Hepatocyte (in vitro differentiated cells): ENCODE results near the gene NBPF1. TPM values are rescaled to one million over a fixed set of nuclear protein-coding genes. Genes with fewer than 3 reads are reported as not detected.
"Not testable (repeated sequence)": the region's sequence is repeated elsewhere in the genome, so short reads cannot be mapped to it uniquely, and the experiment has no call there.

Experiments
- DNase-seq: peaks from one replicate; pipeline ENCODE4 v3.0.0-alpha.2; 2016; ENCODE audit warnings: low spot score
- H2AFZ ChIP-seq: fragments of 200-600 bp; sonication (generic); 2 replicates; pipeline ENCODE4 v1.6.0; 2016; ENCODE audit warnings: antibody characterized with exemption, mild to moderate bottlenecking
- H3K27ac ChIP-seq: fragments of 200-600 bp; sonication (generic); 2 replicates; pipeline ENCODE4 v1.5.1; 2016; ENCODE audit warnings: mild to moderate bottlenecking
- H3K27me3 ChIP-seq: fragments of 200-600 bp; sonication (generic); 2 replicates; pipeline ENCODE4 v1.6.1; 2016
- H3K36me3 ChIP-seq: fragments of 200-600 bp; sonication (generic); replicated peaks from 2 replicates; pipeline ENCODE4 v1.5.1; 2016; ENCODE audit warnings: low read depth; ENCODE audit not compliant: insufficient read depth
- H3K4me1 ChIP-seq: fragments of 200-600 bp; sonication (generic); 2 replicates; pipeline ENCODE4 v1.5.1; 2016; ENCODE audit warnings: mild to moderate bottlenecking, moderate library complexity; ENCODE audit not compliant: insufficient read depth
- H3K4me2 ChIP-seq: fragments of 200-600 bp; sonication (generic); 2 replicates; pipeline ENCODE4 v1.6.0; 2016
- H3K4me3 ChIP-seq: fragments of 200-600 bp; sonication (generic); 2 replicates; pipeline ENCODE4 v1.5.1; 2016; ENCODE audit warnings: mild to moderate bottlenecking
- H3K79me2 ChIP-seq: fragments of 200-600 bp; sonication (generic); 2 replicates; pipeline ENCODE4 v1.6.0; 2017; ENCODE audit warnings: mild to moderate bottlenecking
- H3K9me2 ChIP-seq: fragments of 200-600 bp; sonication (generic); replicated peaks from 2 replicates; pipeline ENCODE4 v1.6.0; 2017; ENCODE audit warnings: mild to moderate bottlenecking; ENCODE audit not compliant: insufficient read depth
- H3K9me3 ChIP-seq: fragments of 200-600 bp; sonication (generic); 2 replicates; pipeline ENCODE4 v1.5.1; 2016; ENCODE audit warnings: low read depth, mild to moderate bottlenecking
- H4K20me1 ChIP-seq: fragments of 200-600 bp; sonication (generic); 2 replicates; pipeline ENCODE4 v1.6.0; 2016; ENCODE audit warnings: mild to moderate bottlenecking; ENCODE audit not compliant: insufficient read depth, poor library complexity, severe bottlenecking
- WGBS: methylation state at CpG from one replicate; pipeline ENCODE4 v1.1.6; 2016; ENCODE audit warnings: low lambda C conversion rate; ENCODE audit errors: missing lambda C conversion rate; 5-methylcytosine and 5-hydroxymethylcytosine counted together
- polyA plus RNA-seq: library from polyadenylated mRNA; unstranded; fragments of >200 nt; fragmentation: Nextera tagmentation; extraction: Ambion mirVana; gene quantifications from 2 replicates; pipeline ENCODE4 v1.2.1, GENCODE V29; 2016
- small RNA-seq: library from RNA; depleted of rRNA; stranded (forward); fragments of <200 nt; gene quantifications from one replicate; pipeline ENCODE3, GENCODE V24; 2014
- total RNA-seq: library from RNA; depleted of rRNA; stranded (reverse); fragments of >200 nt; gene quantifications from 2 replicates; pipeline ENCODE4 v1.2.3, GENCODE V29; 2014

The NBPF1 gene
- total and polyA plus RNA-seq, 2 experiments from 2014 or later = 31.7 to 57.1 TPM

GRCh38 chr1:16513412-16514106, 99.8 kb downstream of the NBPF1 start:
- H3K4me1 ChIP-seq, H3K27me3 ChIP-seq, H4K20me1 ChIP-seq, H2AFZ ChIP-seq, H3K4me3 ChIP-seq, H3K79me2 ChIP-seq, H3K36me3 ChIP-seq, H3K9me2 ChIP-seq, H3K9me3 ChIP-seq: not testable (repeated sequence)
- DNase-seq = peak; percentile 88
- H3K4me2 ChIP-seq = peak overlapping the region; percentile 74
- WGBS = 4% methylated on average over 26 of the region's 26 CpGs
- H3K27ac ChIP-seq = peak overlapping the region; percentile 63

GRCh38 chr1:16512624-16513411, 100.5 kb downstream of the NBPF1 start:
- not testable (repeated sequence) for H3K9me2 ChIP-seq, H3K4me3 ChIP-seq, H2AFZ ChIP-seq, H3K36me3 ChIP-seq, DNase-seq, H4K20me1 ChIP-seq, H3K4me1 ChIP-seq, H3K27me3 ChIP-seq, H3K9me3 ChIP-seq, H3K79me2 ChIP-seq
- WGBS = 70% methylated on average over 15 of the region's 15 CpGs
- peak overlapping the region; percentile 63 for H3K27ac ChIP-seq
- peak overlapping the region; percentile 74 for H3K4me2 ChIP-seq

Small RNA genes within 50 kb of the gene (small RNA-seq; reads per million reads assigned to genes)
- gene RNU1-1 = not detected
- gene RNU1-6P = not detected

Other genes starting within 250 kb of the NBPF1 start
- gene SZRD1, start 246.3 kb downstream of the NBPF1 start, total RNA-seq = 72.1 and 80.5 TPM in 2 replicates
- gene SZRD1, start 246.3 kb downstream of the NBPF1 start, polyA plus RNA-seq = 46.8 and 63.0 TPM in 2 replicates
- gene SPATA21, start 176.1 kb downstream of the NBPF1 start, total RNA-seq = 0.30 TPM in 1 of 2 replicates, not detected in the other
- 0.46 and 0.92 TPM in 2 replicates for gene SPATA21, start 176.1 kb downstream of the NBPF1 start, polyA plus RNA-seq
- gene NECAP2, start 172.8 kb downstream of the NBPF1 start, total RNA-seq = 51.8 and 55.2 TPM in 2 replicates
- 48.9 and 58.0 TPM in 2 replicates for gene NECAP2, start 172.8 kb downstream of the NBPF1 start, polyA plus RNA-seq
- under 0.01 TPM in 2 replicates for gene RNU1-1, start 99.3 kb downstream of the NBPF1 start, total RNA-seq
- gene RNU1-1, start 99.3 kb downstream of the NBPF1 start, polyA plus RNA-seq = not detected in 2 replicates
- gene RNU1-3, start 53.4 kb upstream of the NBPF1 start, total RNA-seq = under 0.01 TPM in 2 replicates
- not detected in 2 replicates for gene RNU1-3, start 53.4 kb upstream of the NBPF1 start, polyA plus RNA-seq
- gene RNU1-4, start 127.0 kb upstream of the NBPF1 start, total RNA-seq = under 0.01 TPM in 2 replicates
- gene RNU1-4, start 127.0 kb upstream of the NBPF1 start, polyA plus RNA-seq = not detected in 2 replicates